Activated CD8-positive, alpha-beta T cell treated with anti-CD3 and anti-CD28 coated beads, Interleukin-2, amount 10 ng/mL, durations not matched to agents 7 days and 5 days (primary cell): Measurements from ENCODE around the gene MRPL40. TPM values are rescaled to one million over a fixed set of nuclear protein-coding genes. Genes with fewer than 3 reads are reported as not detected.
"Not testable (repeated sequence)": the region's sequence is repeated elsewhere in the genome, so short reads cannot be mapped to it uniquely, and the experiment has no call there.

Experiments
- ATAC-seq: fragments of 150-1000 bp; cut with Tn5 transposase; one replicate; pipeline ENCODE4 v1.10.0; 2021; ENCODE audit warnings: moderate library complexity
- CTCF ChIA-PET: fragments of 350-600 bp; sonication (Branson Sonifier 250); formaldehyde crosslinking; loops from one replicate; lab custom pipeline; 2021; ENCODE audit warnings: antibody characterized with exemption; lab: Charles Lee
- POLR2A ChIA-PET: fragments of 350-600 bp; sonication (Branson Sonifier 250); formaldehyde crosslinking; loops from one replicate; lab custom pipeline; 2021; ENCODE audit warnings: antibody characterized with exemption; lab: Charles Lee
- DNase-seq: peaks from one replicate; pipeline ENCODE4 v3.0.0-alpha.2; 2020
- H3K27ac Mint-ChIP-seq: one replicate; pipeline ENCODE4 v1.8.0; 2021; ENCODE audit warnings: mild to moderate bottlenecking, mixed read lengths
- H3K27me3 Mint-ChIP-seq: one replicate; pipeline ENCODE4 v1.8.0; 2021; ENCODE audit warnings: low read depth, mixed read lengths
- H3K36me3 Mint-ChIP-seq: one replicate; pipeline ENCODE4 v1.8.0; 2021; ENCODE audit warnings: low read depth, mixed read lengths
- H3K4me1 Mint-ChIP-seq: one replicate; pipeline ENCODE4 v1.8.0; 2021; ENCODE audit warnings: low read depth, mixed read lengths
- H3K4me3 Mint-ChIP-seq: one replicate; pipeline ENCODE4 v1.8.0; 2021; ENCODE audit warnings: mild to moderate bottlenecking, mixed read lengths
- H3K9me3 Mint-ChIP-seq: one replicate; pipeline ENCODE4 v1.8.0; 2022; ENCODE audit warnings: mixed read lengths; ENCODE audit not compliant: insufficient read depth
- total RNA-seq, 2 experiments: library from RNA; stranded (reverse); gene quantifications; one replicate each; pipeline ENCODE4 v1.2.3, GENCODE V29; 2021

The MRPL40 gene
- total RNA-seq, 2 experiments from 2014 or later, result 26.8 to 29.5 TPM

DNA sequence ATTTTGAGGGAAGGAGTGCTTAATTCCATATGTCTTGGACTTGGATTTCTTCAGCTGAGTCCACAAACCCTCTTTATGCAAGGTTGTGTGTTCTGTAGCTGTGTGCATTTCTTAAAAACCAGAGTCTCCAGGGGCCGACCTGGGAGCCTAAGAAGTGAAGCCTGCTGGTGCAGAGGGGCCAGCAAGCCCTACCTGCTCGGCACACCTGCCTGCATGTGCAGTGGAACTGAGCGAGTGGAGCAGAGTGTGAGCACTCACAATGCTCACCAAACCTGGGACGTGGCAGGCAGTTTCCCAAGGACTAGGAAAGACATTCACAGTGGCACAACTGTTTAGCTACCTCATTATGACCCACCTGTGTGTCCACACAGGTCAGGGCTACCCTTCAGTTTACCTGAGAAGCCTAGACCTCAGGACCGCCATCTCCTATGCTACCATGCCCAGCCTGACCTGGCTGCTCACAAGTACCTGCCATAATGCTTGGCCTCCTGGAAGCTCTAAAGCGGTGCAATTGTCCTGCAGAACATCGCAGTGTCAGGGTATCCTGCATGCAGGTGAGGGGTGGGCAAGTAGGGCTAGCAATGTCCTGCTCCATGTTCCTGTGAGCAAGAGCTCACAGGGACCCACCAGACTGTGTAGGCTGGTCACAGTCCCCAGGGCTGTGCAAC, 11.3 kb downstream of the MRPL40 start:
- ATAC-seq, result no peak
- CTCF ChIA-PET, result interaction anchor here (0.6 kb wide), 1 partner anchor 10 kb away, joined by 3 read pairs; no protein-coding TSS in a partner anchor
- Mint-ChIP-seq H3K27me3 (no peaks in the 10 kb centered on the region), H3K36me3 (peaks cover 38% of the 10 kb centered on the region), H3K4me1 (peaks cover 31% of the 10 kb centered on the region), H3K4me3 (no peak overlapping the region), H3K27ac (no peak overlapping the region), H3K9me3 (no peaks in the 10 kb centered on the region)
- POLR2A ChIA-PET, result interaction anchor here (1.0 to 6.0 kb wide), 2 partner anchors 11 to 48 kb away, joined by 3 to 67 read pairs; partner anchors contain the start of genes HIRA and MRPL40
- no peak for DNase-seq

DNA sequence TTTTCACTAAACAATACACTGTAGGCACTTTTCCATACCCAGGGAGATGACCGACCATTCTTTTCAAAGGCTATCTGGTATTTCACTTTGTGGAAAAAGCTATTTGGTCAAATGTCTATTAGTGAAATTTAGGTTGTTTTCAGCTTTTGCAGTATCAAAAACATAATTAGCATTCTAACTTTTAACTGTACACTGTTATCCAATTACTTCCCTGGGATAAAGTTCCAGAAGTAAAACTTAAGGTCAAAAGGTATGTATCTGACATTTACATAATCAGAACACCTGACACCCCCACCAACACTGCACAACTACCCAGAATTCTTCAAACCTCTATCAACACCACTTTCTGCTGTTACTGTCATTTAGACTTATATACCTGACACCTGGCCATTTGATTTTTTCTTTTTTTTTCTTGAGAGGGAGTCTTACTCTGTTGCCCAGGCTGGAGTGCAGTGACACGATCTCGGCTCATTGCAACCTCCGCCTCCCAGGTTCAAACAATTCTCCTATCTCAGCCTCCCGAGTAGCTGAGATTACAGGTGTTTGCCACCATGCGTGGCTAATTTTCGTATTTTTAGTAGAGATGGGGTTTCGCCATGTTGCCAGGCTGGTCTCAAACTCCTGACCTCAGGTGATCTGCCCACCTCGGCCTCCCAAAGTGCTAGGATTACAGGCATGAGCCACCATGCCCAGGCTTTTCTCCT, 13.1 kb downstream of the MRPL40 start:
- not testable (repeated sequence) for H3K9me3 Mint-ChIP-seq, H3K27me3 Mint-ChIP-seq, ATAC-seq, DNase-seq
- ChIA-PET POLR2A (interaction anchor here (0.6 to 6.0 kb wide), 3 partner anchors 8 to 32 kb away, joined by 3 to 67 read pairs (median 6); partner anchors contain the start of genes HIRA and MRPL40), CTCF (interaction anchor here (0.7 to 2.4 kb wide), 4 partner anchors 14 to 184 kb away, joined by 3 to 8 read pairs (median 4); partner anchors contain the start of genes CDC45 and HIRA)
- H3K4me3 Mint-ChIP-seq, result peak overlapping the region; percentile 49
- peaks cover 39% of the 10 kb centered on the region for H3K4me1 Mint-ChIP-seq
- peak overlapping the region; percentile 45 for H3K27ac Mint-ChIP-seq
- H3K36me3 Mint-ChIP-seq, result peaks cover 41% of the 10 kb centered on the region

DNA sequence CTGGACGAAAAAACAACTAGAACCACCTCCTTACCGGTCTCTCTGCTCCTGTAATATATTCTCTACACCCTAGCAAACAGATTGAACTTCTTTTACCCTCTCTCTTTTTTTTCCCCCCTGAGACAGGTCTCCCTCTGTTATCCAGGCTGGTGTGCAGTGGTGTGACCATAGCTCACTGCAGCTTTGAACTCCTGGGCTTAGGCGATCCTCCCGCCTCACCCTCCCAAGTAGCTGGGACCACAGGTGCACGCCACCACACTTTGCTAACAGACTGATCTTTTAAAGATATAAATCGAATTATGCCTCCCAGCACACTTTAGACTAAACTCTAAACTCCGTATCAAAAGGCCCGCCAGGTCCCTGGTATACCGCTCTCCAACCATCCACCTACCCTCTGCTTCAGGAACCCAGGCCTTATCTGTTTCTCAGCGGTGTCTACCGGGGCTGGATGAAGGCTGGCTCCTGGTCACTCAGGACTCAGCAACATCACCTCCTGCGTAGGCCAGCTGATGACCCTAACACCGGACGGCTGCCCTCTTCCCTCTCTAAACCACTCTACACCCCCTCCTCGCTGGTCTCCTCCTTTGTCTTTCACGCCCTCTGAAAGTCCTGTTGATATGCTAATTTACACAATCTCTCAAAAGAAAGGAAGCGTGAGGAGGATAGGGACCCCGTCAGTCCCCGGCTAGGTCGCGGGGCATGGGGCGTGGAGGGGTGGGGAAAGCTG, 14.4 kb downstream of the MRPL40 start:
- peak overlapping the region; percentile 88 for H3K4me3 Mint-ChIP-seq
- POLR2A ChIA-PET, result interaction anchor here (0.5 to 6.0 kb wide), 7 partner anchors 14 to 195 kb away, joined by 3 to 67 read pairs (median 5); partner anchors contain the start of genes CDC45, HIRA, MRPL40 and UFD1

DNA sequence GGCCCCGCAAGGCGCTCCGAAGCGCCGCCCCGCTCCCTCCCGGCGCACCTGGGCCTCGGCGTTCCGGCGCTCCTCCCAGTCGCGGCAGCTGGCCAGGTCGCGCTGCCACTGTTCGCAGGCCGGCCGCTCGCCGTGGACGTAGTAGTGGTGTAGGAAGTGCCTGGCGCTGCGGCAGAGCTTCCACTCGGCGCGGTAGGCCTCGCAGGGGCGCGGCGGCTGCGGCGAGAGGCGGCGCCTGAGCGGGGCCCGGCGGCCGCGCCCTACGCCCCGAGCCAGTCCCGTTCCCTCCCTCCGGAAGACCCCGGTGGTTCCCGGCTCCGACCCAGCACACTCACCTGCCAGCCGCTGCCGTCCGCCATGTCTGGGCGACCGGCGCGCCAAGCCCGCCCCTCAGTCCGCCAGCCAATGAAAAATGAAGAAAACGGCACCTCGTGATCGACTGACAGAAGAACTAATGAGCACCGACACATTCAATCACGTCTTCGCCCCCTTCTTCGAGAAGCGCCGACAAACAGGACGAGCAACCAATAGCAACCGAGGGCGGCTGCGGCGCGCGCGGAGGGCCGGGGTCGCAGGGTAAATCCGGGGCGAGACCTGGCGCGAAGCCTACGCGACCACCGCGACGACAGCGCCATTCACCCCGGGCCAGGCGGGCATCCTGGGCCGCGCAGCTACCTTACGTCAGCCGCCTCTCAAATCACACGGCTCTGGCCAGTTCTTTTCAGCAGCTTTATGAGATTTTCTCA, 15.2 kb downstream of the MRPL40 start, which contains the start of gene C22orf39:
C22orf39 (minus strand) TSS at position 382 of the 746 bp plus-strand sequence; CDS start at position 359, 23 bp downstream.
- peaks cover 39% of the 10 kb centered on the region for H3K4me1 Mint-ChIP-seq
- H3K9me3 Mint-ChIP-seq, result no peaks in the 10 kb centered on the region
- H3K36me3 Mint-ChIP-seq, result peaks cover 50% of the 10 kb centered on the region
- peak within 1 kb of the TSS; percentile 94 for H3K27ac Mint-ChIP-seq
- ChIA-PET POLR2A (interaction anchor here (0.5 to 6.0 kb wide), 8 partner anchors 15 to 499 kb away, joined by 3 to 67 read pairs (median 4); partner anchors contain the start of genes CDC45, HIRA, MRPL40 and UFD1), CTCF (interaction anchor here (1.5 to 1.8 kb wide), 2 partner anchors 14 to 32 kb away, joined by 3 to 4 read pairs; partner anchors contain the start of gene CDC45)
- peak; percentile 93 for ATAC-seq
- peak within 1 kb of the TSS; percentile 88 for H3K4me3 Mint-ChIP-seq
- no peaks in the 10 kb centered on the region for H3K27me3 Mint-ChIP-seq
- peak; percentile 93 for DNase-seq

More for the DNA sequence above, 14.4 kb downstream of the MRPL40 start:
- no peaks in the 10 kb centered on the region for H3K27me3 Mint-ChIP-seq
- no peaks in the 10 kb centered on the region for H3K9me3 Mint-ChIP-seq
- peak; percentile 31 for DNase-seq
- H3K36me3 Mint-ChIP-seq, result peaks cover 48% of the 10 kb centered on the region
- H3K4me1 Mint-ChIP-seq, result peaks cover 39% of the 10 kb centered on the region
- CTCF ChIA-PET, result interaction anchor here (1.5 to 2.4 kb wide), 3 partner anchors 13 to 33 kb away, joined by 3 to 8 read pairs (median 4); partner anchors contain the start of gene CDC45
- ATAC-seq, result no peak
- H3K27ac Mint-ChIP-seq, result peak overlapping the region; percentile 94

DNA sequence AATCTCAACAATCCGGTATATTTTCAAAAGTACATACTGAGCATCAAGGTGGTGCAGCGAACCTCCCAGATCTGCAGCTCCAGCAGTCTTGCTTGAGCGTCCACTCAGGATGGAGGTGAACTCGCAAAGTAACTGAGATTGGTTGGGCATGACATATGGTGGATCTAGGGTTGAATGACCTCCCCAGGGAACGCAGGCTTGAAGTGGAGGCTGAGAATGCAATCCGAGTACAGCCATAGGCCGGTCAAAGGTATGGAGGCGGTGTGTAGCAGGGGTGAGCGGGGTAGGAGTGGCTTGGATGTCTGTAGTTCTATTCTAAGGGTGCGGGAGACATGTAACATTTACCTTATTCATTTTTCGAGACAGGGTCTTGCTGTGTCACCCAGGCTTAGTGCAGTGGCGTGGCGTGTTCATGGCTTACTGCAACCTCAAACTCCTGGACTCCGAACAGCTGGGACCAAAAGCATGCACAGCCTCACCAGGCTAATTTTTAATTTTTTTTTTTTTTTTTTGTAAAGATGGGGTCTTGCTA, 15.8 kb downstream of the MRPL40 start:
- Mint-ChIP-seq H3K9me3 (no peaks in the 10 kb centered on the region), H3K4me1 (peaks cover 38% of the 10 kb centered on the region), H3K4me3 (peak overlapping the region; percentile 88), H3K27ac (peak overlapping the region; percentile 94), H3K27me3 (no peaks in the 10 kb centered on the region), H3K36me3 (peaks cover 52% of the 10 kb centered on the region)
- peak; percentile 29 for ATAC-seq
- POLR2A ChIA-PET, result interaction anchor here (0.6 to 6.0 kb wide), 3 partner anchors 15 to 500 kb away, joined by 3 to 67 read pairs (median 7); partner anchors contain the start of genes CDC45, HIRA, MRPL40 and UFD1
- CTCF ChIA-PET, result interaction anchor here (1.5 kb wide), 1 partner anchor 15 kb away, joined by 3 read pairs; no protein-coding TSS in a partner anchor
- DNase-seq, result peak; percentile 53

DNA sequence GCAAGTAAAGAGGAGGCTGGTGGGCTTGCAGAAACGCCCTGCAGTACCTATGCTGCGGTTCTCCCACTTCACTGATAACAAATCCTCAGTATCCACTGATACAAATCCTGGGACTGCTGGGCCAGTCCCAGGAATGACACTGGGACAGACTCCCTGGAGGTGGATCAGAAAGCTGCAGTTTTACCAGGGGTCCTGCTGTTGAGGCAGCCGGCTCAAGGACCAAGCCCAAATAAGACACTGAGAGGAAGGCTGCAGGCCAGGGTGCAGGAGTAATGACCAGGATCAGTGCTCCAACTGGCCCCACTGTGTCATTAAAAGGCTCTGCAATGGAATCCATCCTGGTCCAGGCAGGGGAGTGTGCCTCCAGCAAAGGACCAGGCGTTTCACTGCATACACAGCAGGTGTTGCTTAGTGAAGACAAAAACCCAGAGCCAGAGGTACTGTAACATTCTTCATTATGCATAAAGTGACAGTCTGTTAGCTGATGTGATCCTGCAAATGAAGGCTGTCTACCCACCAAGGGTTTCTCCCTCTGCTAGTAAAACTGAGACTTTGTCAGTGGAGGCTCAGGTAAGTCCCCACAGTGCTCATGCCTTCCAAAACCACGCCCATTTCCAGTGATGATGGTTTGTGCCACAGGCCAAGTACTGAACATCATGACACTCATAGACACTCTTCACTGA, 16.5 kb downstream of the MRPL40 start:
- ATAC-seq, result no peak

DNA sequence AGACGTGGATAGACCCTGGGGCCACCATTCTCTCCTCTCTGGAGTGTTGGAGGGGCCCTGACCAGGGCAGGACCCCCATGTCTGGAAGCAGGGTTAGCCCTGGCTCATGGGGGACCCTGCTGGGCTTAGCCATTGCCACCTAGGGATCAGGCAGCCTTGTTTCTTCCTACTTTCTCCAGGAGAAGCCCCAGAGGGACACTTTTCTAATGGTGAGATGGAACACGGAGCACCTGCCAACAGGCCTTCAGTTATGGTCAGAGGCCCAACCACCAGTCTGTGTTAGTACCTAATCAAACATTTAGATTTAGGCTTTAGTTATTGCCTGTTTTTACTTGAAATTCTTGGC, 17.1 kb downstream of the MRPL40 start:
- DNase-seq (no peak), ATAC-seq (no peak)
- peak overlapping the region; percentile 22 for H3K4me3 Mint-ChIP-seq
- peak overlapping the region; percentile 42 for H3K27ac Mint-ChIP-seq
- peaks cover 33% of the 10 kb centered on the region for H3K4me1 Mint-ChIP-seq
- H3K27me3 Mint-ChIP-seq, result no peaks in the 10 kb centered on the region
- CTCF ChIA-PET, result interaction anchor here (1.1 kb wide), 1 partner anchor 270 kb away, joined by 4 read pairs; no protein-coding TSS in a partner anchor
- peaks cover 55% of the 10 kb centered on the region for H3K36me3 Mint-ChIP-seq
- POLR2A ChIA-PET, result no interaction called here
- H3K9me3 Mint-ChIP-seq, result no peaks in the 10 kb centered on the region

More for the DNA sequence above, 16.5 kb downstream of the MRPL40 start:
- peak; percentile 36 for DNase-seq
- ChIA-PET POLR2A (interaction anchor here (0.7 to 6.0 kb wide), 2 partner anchors 16 to 31 kb away, joined by 3 to 67 read pairs; partner anchors contain the start of genes CDC45, HIRA and MRPL40), CTCF (no interaction called here)
- Mint-ChIP-seq H3K36me3 (peaks cover 53% of the 10 kb centered on the region), H3K27ac (peak overlapping the region; percentile 69), H3K4me3 (peak overlapping the region; percentile 88), H3K27me3 (no peaks in the 10 kb centered on the region), H3K4me1 (peaks cover 36% of the 10 kb centered on the region), H3K9me3 (no peaks in the 10 kb centered on the region)

DNA sequence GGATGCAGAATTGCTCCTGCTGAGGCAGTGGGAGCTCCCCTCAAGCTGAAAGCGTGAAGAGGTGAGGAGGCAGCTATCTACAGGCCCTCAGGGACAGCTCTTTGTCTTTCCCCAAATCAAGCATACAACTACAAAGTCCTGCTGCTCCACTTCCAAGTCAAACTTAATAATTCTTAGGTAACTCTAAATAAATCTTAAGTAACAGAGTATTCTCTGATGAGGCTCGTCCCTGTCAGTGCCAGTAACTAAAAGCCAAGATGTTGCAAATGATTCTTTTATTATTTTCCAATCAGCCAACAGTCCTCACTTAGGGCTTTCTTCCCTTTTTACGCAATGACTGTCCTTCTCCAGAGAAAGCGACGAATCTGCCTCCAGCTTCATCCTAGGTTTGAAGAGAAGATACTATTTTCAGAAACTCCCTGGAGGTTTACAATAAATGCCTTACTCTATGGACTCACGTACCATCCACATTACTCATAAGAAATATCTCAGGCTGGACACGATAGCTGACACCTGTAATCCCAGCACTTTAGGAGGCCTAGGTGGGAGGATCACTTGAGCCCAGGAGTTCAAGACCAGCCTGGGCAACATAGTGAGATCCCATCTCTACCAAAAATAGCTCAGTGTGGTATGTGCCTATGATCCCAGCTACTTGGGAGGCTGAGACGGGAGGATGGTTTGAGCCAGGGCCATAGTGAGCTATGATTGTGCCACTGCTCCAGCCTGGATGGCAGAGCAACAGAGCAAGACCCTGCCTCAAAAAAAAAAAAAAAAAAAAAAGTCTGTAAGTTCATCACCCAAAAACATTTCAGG, 18.2 kb downstream of the MRPL40 start:
- Mint-ChIP-seq H3K4me1 (peaks cover 24% of the 10 kb centered on the region), H3K36me3 (peaks cover 61% of the 10 kb centered on the region), H3K27ac (peak overlapping the region; percentile 8), H3K4me3 (no peak overlapping the region), H3K27me3 (no peaks in the 10 kb centered on the region), H3K9me3 (no peaks in the 10 kb centered on the region)
- ATAC-seq, result no peak
- DNase-seq, result no peak
- ChIA-PET POLR2A (interaction anchor here (0.6 to 1.4 kb wide), 2 partner anchors 14 to 19 kb away, joined by 3 to 4 read pairs; partner anchors contain the start of gene HIRA), CTCF (interaction anchor here (0.9 to 1.5 kb wide), 7 partner anchors 11 to 271 kb away, joined by 3 to 7 read pairs (median 3); partner anchors contain the start of genes CDC45, HIRA and UFD1)

DNA sequence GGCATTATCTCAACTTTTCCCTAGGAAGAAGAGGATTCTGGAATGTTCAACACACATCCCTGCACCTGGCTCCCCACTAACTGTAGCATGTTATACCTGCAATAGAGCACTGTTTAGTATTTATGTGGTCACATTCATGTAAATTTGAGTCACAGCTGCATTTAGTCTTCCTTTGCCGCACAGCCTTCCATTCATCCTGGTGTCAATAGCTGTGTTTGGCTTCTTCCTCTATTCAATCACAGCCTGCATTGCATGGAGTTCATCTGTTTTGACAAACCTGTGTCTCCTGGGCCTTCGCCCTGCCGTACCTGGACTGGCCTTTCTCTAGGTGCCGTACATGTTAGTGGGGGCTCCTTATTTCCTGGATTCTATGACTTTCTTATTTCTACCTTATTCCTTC, 19.2 kb downstream of the MRPL40 start:
- DNase-seq, result no peak
- no peak overlapping the region for H3K4me3 Mint-ChIP-seq
- H3K4me1 Mint-ChIP-seq, result peaks cover 19% of the 10 kb centered on the region
- no peak overlapping the region for H3K27ac Mint-ChIP-seq
- no peaks in the 10 kb centered on the region for H3K9me3 Mint-ChIP-seq
- CTCF ChIA-PET, result interaction anchor here (0.9 to 1.5 kb wide), 4 partner anchors 10 to 179 kb away, joined by 3 to 5 read pairs (median 3); partner anchors contain the start of genes CDC45 and UFD1
- H3K27me3 Mint-ChIP-seq, result no peaks in the 10 kb centered on the region
- POLR2A ChIA-PET, result interaction anchor here (1.4 kb wide), 1 partner anchor 20 kb away, joined by 4 read pairs; the partner anchor contains the start of gene HIRA
- H3K36me3 Mint-ChIP-seq, result peaks cover 62% of the 10 kb centered on the region
- ATAC-seq, result no peak
